Measurements from ENCODE around the gene DNAH7.

Gene DNAH7

DNA sequence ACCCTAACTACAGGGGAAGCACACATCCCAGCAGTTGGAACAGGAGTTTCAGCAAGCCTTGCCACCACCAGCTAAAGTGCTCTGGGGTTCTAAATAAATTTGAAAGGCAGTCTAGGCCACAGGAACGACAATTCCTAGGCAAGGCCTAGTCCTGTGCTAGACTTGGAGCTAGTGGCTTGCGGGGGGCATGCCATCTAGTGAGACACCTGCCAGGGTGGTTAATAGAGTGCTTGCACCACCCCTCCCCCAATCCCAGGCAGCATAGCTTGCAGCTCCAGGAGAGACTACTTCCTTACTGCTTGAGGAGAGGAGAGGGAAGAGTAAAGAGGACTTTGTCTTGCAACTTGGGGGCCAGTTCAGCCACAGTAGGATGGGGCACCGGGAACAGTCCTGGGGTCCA, 309.8 kb downstream of the DNAH7 start:
- no peak for DNase-seq (ENCODE audit: low read depth)
- no peak overlapping the region for H3K4me3 ChIP-seq (ENCODE audit: low read depth, low read length)

DNA sequence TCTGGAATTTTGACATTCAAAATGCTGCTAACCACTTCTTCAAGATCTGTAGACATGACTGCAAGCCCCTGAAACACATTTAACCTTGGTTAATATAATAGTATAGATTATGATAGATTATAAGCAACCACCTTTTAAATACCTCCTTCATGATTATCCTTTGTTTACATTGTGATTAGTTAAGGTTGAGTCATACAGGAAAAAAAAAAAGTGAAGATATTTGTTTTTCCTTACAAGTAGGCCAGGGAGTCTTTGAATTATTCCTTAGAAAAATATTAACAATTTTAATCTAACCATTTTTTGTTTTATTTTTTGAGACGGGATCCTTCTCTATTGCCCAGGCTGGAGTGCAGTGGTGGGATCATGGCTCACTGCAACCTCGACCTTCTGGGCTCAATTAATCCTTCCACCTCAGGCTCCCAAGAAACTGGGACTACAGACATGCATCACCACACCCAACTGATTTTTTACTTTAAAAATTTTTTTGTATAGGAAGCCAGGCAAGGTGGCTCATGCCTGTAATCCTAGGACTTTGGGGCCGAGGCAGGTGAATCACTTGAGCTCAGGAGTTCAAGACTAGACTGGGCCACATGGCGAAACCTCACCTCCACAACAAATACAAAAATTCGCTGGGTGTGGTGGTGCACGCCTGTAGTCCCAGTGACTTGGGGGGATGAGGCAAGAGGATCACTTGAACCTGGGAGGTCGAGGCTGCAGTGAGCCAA, 312.3 kb downstream of the DNAH7 start:
- H3K4me3 ChIP-seq (ENCODE audit: low read depth, low read length): no peak overlapping the region
- no peak for DNase-seq (ENCODE audit: low read depth)

DNA sequence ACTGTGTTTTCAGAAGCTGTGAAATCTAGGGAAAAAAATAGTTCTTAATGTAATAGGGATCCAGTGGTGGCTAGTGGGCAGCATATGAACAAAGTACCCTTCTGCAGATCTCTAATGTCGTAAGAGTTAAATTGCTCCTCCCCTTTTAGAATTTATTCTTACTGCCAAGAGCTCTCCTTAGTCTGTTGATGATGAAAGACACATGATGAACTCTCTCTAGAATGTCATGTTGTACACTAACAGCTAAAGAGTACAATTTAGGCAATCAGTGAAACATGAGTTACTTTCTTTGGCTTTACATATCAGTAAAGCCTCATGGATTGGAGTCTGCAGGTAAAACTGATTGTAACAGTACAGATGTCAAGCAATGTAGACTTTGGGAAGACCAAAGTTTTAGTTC, 327.4 kb downstream of the DNAH7 start:
- no peak overlapping the region for H3K4me3 ChIP-seq (ENCODE audit: low read depth, low read length)
- peak; percentile 19 for DNase-seq (ENCODE audit: low read depth)

DNA sequence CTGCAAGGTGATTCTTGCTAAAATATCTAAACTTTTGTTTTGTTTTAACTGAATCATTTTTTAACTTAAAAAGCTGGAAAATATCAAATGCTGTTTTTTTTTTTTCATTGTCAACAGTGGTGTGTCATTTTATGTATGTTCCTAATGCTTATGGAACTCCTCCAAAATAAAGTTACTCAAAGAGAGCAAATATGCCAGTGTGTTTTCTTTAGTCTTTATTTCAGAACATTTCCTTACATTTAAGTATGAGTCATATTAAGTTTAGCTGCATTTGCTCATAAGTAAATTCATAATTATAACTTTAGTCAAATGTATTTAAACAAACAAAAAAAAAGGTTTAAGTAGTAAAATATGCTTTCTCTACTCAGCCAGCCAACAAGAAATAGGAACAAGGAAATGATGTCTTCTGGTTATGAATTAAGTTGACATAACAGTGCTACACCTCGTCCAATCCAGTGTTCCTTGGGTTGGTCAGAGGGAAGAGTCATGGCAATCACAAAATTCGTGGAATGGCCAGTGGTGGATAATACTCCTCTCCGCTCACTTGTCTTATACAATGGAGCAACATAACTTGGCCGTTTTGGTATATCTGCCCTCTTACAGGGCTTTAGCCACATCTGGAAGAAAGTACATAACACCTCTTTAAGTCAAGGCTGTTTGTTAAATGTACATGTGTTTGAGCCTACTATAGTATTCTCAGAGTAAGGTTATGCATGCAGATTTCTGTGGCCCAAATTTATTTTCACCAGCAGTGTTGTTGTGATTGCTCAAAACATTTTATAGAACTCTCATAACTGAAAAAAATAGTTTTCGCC, 330.9 kb downstream of the DNAH7 start:
- peak; percentile 17 for DNase-seq (ENCODE audit: low read depth)
- no peak overlapping the region for H3K4me3 ChIP-seq (ENCODE audit: low read depth, low read length)

DNA sequence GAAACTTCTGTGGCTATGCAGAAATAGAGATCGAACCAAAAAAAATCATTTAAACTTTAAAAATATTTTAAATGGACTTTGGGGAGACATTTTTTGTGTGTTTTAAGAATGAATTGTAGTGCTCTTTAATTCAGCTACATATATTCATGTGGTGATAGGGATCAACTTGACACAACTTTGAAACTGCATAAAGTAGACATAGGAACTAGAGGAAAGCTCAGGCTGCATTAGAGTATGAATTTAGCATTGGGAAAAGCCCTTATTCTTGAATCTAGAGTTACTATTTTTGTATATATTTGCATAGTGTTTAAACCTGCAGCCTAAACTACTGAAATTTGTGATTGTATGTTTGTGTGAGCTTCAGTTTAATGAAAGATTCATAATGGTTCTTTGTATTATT, 333.3 kb downstream of the DNAH7 start:
- DNase-seq (ENCODE audit: low read depth): no peak
- no peak overlapping the region for H3K4me3 ChIP-seq (ENCODE audit: low read depth, low read length)

DNA sequence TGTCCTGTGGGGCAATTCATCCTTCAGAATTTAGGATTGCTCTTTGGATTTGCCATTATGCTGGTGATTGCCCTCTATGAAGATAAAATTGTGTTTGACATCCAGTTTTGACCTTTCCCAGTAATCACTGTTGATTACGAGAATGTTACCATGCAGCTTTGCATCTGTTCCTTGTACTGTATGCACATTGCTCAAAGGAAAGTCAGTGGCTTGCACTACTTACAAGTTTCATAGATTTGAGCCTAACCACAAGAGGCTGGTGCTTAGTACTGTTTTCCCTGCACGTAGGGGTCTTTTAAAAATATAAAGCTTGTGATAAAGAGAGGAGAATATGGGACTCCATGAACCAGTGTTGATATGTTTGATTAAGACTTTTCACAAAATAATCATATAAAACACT, 333.7 kb downstream of the DNAH7 start:
- no peak for DNase-seq (ENCODE audit: low read depth)
- no peak overlapping the region for H3K4me3 ChIP-seq (ENCODE audit: low read depth, low read length)

DNA sequence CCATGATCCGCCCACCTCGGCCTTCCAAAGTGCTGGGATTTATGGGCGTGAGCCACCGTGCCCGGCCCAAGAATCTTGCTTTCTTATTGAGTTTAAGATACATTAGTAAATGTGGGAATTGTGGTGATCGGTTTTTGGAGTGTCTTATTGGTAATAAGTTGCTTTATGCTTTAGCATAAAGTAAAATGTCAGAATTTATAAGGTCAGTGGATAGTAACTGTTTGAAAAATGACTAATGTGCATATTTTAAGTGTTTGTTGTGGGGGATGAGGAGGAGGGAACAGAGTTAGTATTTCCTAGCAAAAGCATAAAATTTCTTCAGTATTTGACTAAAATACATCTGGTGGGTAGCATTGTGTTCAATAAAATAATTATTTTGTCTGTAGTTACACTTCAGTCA, 334.2 kb downstream of the DNAH7 start:
- no peak for DNase-seq (ENCODE audit: low read depth)
- H3K4me3 ChIP-seq (ENCODE audit: low read depth, low read length): no peak overlapping the region

DNA sequence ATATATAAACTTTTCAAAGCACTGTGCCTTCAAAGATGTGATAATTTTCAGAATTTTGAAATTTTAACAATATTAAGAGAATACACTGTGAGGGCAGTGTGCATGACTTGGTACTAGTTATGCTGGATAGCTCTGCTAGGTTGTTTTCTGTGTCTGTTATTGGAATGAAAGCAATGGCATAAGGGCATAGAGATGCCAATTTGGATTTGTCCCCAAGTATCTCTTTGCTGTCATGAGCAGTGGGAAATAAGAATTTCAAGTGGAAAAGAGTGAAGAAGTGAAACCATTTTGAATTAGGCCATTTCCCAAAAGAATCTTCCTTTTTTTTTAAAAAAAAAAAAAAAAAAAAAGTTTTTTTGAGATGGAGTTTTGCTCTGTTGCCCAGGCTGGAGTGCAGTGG, 334.8 kb downstream of the DNAH7 start:
- H3K4me3 ChIP-seq (ENCODE audit: low read depth, low read length): no peak overlapping the region
- DNase-seq (ENCODE audit: low read depth): no peak

DNA sequence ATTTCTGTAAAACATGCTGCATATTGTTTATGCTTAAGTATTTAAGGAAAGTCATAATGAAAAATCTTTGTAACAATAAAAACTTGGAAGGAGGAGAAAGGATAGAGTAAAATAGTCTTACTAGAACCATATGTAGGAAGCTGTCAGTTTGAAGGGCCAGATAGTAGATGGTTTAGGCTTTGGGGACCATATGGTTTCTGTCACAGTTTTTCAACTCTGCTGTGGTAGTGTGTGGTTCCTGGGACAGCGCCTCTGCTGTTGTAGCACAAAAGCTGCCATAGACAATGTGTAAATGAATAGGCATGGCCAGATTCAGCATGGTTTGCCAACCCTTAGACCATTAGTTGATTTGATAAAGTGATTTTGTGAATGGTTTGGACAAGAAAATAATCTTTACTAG, 336.1 kb downstream of the DNAH7 start:
- H3K4me3 ChIP-seq (ENCODE audit: low read depth, low read length): no peak overlapping the region
- no peak for DNase-seq (ENCODE audit: low read depth)

DNA sequence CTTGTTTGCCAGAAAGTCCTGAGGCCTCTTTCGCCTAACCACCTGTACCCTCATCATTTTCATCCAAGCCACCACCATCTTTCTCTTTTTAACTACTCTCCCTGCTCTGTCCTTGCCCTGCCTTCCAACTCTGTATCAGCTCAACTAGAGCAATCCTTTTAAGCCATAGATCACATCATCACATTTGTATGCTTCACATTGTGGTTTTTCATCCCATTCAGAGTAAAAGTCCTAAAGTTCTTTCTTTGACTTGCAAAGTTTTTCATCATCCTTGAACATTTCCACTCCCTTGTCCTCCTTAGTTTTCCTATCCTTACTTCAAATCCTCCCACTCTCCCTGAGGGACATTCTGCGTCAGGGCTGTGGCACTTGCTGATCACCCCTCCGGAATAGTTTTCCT, 337.7 kb downstream of the DNAH7 start:
- DNase-seq (ENCODE audit: low read depth): no peak
- H3K4me3 ChIP-seq (ENCODE audit: low read depth, low read length): no peak overlapping the region

DNA sequence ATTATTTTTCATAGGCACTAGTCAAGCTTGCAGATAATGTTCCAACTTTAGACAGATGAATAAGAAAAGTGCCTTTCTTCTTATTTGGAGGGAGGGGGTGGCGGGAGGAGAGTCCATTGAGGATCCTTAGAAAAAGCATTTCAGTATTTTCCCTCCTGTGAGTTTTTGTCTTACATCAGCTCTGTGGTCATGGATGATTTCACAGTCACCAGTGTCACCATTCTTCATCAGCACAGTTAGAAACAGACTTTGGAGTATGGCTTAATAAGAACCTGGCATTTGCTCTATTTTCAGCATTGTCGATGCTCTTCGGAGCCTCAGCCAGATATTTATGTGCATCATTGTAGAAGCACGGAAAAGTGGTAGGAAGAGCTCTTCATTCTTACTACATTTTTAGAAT, 341.5 kb downstream of the DNAH7 start:
- H3K4me3 ChIP-seq (ENCODE audit: low read depth, low read length): no peak overlapping the region
- DNase-seq (ENCODE audit: low read depth): no peak

DNA sequence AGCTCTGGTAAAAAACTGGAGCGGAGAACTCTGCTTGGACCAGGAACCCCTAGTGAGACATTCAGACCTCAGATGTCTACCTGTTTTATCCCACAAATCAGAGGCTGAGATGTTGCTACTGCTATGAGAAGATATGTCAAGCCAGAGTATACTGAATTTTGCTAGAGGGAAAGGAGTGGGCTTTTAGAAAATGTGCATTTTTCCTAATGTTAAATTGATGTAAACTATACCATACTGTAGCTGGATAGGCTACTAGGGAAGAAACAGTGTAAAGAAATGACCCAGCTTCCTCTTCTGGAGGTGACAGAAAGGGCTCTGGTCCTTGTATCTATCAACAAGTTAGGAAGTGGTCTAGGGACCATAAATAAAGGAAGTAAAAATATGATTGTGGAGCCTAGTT, 346.6 kb downstream of the DNAH7 start:
- no peak for DNase-seq (ENCODE audit: low read depth)
- no peak overlapping the region for H3K4me3 ChIP-seq (ENCODE audit: low read depth, low read length)

DNA sequence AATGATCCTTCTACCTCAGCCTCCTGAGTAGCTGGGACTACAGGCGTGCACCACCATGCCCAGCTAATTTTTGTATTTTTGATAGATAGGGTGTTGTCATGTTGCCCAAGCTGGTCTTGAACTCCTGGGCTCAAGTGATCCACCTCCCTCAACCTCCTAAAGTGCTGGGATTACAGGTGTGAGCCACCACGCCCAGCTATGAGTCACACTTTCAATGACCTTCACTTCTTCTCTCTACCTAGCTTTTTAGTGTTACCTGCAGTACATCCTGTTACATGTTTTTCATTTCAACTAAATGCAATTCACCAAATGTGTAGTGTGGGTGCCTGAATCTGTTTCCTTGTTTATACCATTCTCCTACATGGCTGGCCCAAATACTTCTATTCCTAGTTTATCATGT, 347.6 kb downstream of the DNAH7 start:
- no peak overlapping the region for H3K4me3 ChIP-seq (ENCODE audit: low read depth, low read length)
- no peak for DNase-seq (ENCODE audit: low read depth)

DNA sequence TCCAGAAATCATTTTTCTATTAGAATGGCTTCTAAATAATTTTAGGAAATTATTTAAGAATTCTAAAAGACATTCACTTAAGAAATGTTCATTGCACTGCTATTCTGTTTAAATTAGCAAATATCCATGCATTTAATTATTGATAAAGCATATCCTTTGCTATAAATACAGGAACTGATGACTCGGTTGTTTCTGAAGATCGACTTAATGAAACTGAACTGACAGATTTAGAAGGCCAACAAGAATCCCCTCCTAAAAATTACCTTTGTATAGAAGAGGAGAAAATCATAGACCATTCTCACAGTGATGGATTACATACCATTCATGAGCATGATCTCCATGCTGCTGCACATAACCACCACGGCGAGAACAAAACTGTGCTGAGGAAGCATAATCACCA, 352.2 kb downstream of the DNAH7 start:
- no peak for DNase-seq (ENCODE audit: low read depth)
- no peak overlapping the region for H3K4me3 ChIP-seq (ENCODE audit: low read depth, low read length)

DNA sequence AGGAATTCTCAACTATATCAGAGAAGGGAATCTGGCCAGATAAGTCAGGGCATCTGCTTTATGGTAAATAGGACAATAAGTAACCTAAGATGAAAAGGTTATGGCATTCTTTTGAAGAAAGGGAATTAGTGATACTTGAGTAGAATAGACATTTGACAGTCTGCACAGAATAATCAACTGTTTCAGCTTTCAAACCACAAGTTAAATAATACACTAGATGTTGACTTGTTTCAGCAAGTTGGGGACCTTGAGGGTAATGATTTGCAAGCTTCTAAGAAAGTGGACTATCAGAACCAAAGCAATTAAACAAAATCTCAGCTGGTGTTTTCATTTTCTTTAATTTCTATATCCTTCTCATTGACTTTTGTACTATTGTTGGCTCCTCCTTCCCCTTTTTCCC, 357.2 kb downstream of the DNAH7 start:
- no peak for DNase-seq (ENCODE audit: low read depth)

DNA sequence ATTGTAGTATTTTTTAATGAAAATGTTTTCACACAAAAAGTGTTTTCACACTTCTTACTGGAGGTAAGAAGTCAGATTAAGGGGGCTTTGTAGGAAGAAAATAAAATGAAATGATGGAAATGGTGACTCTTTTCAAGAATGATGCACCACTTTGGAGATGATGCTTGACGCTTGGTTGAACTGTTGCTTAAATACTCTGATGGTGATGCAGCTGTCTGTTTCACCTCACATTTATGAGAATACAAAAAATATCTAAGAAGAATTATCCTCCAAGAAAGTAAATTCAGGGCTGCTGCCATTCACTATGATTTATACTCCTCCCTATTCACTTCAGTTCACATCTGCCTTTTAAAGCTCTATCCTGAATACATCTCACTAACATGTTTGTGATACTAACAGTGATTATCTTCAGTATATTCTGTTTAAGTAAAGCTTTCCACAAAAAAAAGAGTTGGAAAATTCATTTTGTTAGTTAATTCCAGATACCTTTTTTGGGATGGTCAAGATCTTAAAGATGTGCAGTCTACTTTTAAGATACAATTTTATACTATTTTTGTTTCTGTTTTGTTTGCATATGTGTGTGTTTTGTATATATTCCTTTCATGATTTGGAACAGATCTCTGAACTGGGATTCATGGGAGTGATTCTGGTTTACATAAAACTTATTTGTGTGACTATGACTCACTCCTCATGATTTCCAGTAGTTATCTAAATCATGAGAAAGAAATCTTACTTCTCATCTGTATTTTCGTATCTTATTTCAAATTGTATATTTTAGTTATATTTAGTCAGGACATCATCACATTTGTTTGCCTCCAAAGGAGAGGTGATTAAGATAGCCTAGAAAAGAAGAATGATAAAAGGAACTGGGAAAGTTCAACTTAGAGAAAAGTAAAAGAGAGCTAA, 358.5 kb downstream of the DNAH7 start:
- DNase-seq (ENCODE audit: low read depth): peak; percentile 12
- no peak overlapping the region for H3K4me3 ChIP-seq (ENCODE audit: low read depth, low read length)

More for the DNA sequence above, 357.2 kb downstream of the DNAH7 start:
- H3K4me3 ChIP-seq (ENCODE audit: low read depth, low read length): no peak overlapping the region

DNA sequence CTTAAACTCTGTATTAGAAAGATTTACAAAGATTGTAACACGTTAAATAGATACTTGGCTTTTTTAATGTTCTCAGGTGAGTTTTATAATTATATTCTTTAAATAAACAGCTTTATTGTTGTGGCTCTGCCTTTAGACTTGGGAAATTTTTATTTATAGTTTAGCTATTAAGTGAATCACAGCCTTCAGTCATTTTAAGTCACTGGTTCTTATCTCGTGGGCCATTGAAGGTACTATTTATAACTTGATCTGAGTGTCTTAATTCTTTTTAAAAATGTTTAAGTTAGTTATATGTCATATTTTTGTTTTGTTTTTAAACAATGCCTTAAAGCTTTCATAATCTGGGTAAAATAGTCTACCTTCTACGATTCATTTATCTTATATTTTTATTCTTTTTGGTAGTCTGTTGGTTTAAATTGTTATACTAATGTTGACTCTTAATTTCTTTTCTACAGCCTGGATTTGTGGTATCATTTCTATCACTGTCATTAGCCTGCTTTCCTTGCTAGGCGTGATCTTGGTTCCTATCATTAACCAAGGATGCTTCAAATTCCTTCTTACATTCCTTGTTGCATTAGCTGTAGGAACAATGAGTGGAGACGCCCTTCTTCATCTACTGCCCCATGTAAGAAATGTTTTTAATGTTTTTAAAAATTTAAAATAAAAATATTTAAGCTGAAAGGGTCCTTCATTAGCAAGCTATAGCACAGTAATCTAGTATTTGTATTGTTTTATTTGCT, 362.3 kb downstream of the DNAH7 start:
- H3K4me3 ChIP-seq (ENCODE audit: low read depth, low read length): no peak overlapping the region
- no peak for DNase-seq (ENCODE audit: low read depth)

DNA sequence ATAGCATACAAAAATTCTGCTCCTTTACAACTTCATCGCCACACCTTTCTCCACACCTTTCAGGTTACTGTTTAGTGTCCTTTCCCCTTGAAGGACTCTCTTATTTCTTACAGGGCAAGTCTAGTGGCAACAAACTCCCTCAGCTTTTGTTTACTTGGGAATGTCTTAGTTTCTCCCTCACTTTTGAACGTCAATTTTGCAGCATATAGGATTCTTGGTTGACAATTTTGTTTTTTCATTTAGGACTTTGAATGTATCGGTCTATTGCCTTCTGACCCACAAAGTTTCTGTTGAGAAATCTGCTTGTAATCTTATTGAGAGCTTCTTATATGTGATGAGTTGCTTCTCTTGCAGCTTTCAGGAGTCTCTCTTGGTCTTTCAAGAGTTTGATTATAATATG, 368.2 kb downstream of the DNAH7 start:
- DNase-seq (ENCODE audit: low read depth): no peak
- no peak overlapping the region for H3K4me3 ChIP-seq (ENCODE audit: low read depth, low read length)

DNA sequence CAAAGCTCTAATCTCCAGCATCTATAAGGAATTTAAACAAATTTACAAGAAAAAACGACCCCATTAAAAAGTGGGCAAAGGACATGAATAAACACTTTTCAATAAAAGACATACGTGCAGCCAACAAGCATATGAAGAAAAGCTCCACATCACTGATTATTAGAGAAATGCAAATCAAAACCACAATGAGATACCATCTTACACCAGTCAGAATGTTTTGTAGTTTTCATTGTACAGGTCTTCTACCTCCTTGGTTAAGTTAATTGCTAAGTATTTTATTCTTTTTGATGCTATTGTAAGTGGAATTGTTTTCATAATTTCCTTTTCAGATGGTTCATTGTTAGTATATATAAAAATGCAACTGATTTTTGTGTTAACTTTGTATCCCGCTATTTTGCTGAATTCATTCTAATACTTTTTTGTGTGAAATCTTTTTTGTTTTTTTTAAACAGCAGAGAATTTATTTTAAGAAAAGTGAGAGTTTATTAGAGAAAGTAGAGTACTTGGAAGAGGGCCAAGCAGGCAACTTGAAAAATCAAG, 370.9 kb downstream of the DNAH7 start:
- no peak overlapping the region for H3K4me3 ChIP-seq (ENCODE audit: low read depth, low read length)
- no peak for DNase-seq (ENCODE audit: low read depth)
